Stomach (tissue), 9 donors: ENCODE results near the gene LENEP. TPM values are rescaled to one million over a fixed set of nuclear protein-coding genes. Genes with fewer than 3 reads are reported as not detected.

Experiments
- DNase-seq, 2 donors: peaks; one replicate each; pipeline versions ENCODE4 v3.0.0 to v3.0.0-alpha.2; 2013 to 2019
- H3K27ac ChIP-seq, 5 donors: fragments of 200-600 bp in 4 of 5; sonication (generic) in 4 of 5; one replicate each; pipeline ENCODE4 v1.5.1; 2013 to 2019; ENCODE audit warnings: mild to moderate bottlenecking in 1 of 5, moderate library complexity in 1 of 5
- H3K27me3 ChIP-seq, 3 donors: fragments of 200-600 bp; sonication (generic); one replicate each; pipeline ENCODE4 v1.5.1; 2017 to 2019; ENCODE audit warnings: mixed run types in 1 of 3
- H3K36me3 ChIP-seq, 4 donors: fragments of 200-600 bp; sonication (generic); 1 replicate in 3 of 4; 2 replicates in 1 of 4; pipeline ENCODE4 v1.5.1; 2016 to 2019
- H3K4me1 ChIP-seq, 4 donors: fragments of 200-600 bp; sonication (generic); one replicate each; pipeline ENCODE4 v1.5.1; 2016 to 2019
- H3K4me3 ChIP-seq, 4 donors: fragments of 200-600 bp; sonication (generic) in 3 of 4; one replicate each; pipeline ENCODE4 v1.5.1; 2016 to 2019; ENCODE audit warnings: mild to moderate bottlenecking in 1 of 4
- H3K9me3 ChIP-seq, 4 donors: fragments of 200-600 bp; sonication (generic); one replicate each; pipeline ENCODE4 v1.5.1; 2016 to 2019
- CTCF ChIP-seq, 7 experiments: fragments of 450-650 bp in 4 of 7; fragments of 200-600 bp in 3 of 7; sonication (generic) in 3 of 7; IDR thresholded peaks; one replicate each; pipeline ENCODE4 v1.5.1; 2016 to 2019; ENCODE audit warnings: antibody characterized with exemption in 7 of 7, control low read depth in 2 of 7, mild to moderate bottlenecking in 1 of 7
- EP300 ChIP-seq: sonication (generic); formaldehyde crosslinking; IDR thresholded peaks from one replicate; pipeline ENCODE4 v1.6.1; 2017; ENCODE audit warnings: antibody characterized with exemption
- POLR2A ChIP-seq, 4 donors: fragments of 450-650 bp; IDR thresholded peaks; one replicate each; pipeline ENCODE4 v1.6.1; 2016; ENCODE audit warnings: antibody characterized with exemption in 4 of 4, control low read depth in 2 of 4, mild to moderate bottlenecking in 1 of 4, moderate library complexity in 1 of 4
- POLR2AphosphoS5 ChIP-seq, 3 donors: sonication (generic); formaldehyde crosslinking; IDR thresholded peaks; one replicate each; pipeline ENCODE4 v1.6.1; 2016; ENCODE audit warnings: antibody characterized with exemption in 3 of 3
- WGBS, 5 donors: extraction: QIAGEN DNeasy Blood & Tissue Kit in 3 of 5; methylation state at CpG; one replicate each; pipeline versions ENCODE4 v1.1.5 to v1.1.7; 2013 to 2018; 5-methylcytosine and 5-hydroxymethylcytosine counted together
- intact Hi-C: fragments of 100-400 bp; cut with DNase I; formaldehyde crosslinking; loops from one replicate; pipeline ENCODE4 v1.15.1; 2023; ENCODE audit warnings: low total_unique reads
- polyA plus RNA-seq, 3 donors: library from polyadenylated mRNA; stranded (reverse); fragments of 200-250 nt; gene quantifications; one replicate each; pipeline ENCODE4 v1.2.3, GENCODE V29; 2013
- total RNA-seq, 5 donors: library from RNA; depleted of rRNA; stranded (reverse); fragments of >200 nt; gene quantifications; one replicate each; pipeline versions ENCODE4 v1.1.0 to v1.2.3, GENCODE V29; 2014 to 2016
- donor health status: healthy with polysubstance abuse.
- donor health status: Bipolar disorder and iron deficiency.
- donor health status: healthy.

LENEP gene
- total and polyA plus RNA-seq, 8 donors = 1.1 to 11.6 TPM; not detected in 6

- peaks cover 53 to 86% (median 79%) of the 10 kb centered on the region in 4 donors for H3K4me1 ChIP-seq
- WGBS, 5 donors = 72 to 76% (median 73%) methylated on average over 9 to 16 of the region's 16 CpGs
- no peak overlapping the region for H3K4me3 ChIP-seq
- no peaks in the 10 kb centered on the region for H3K27me3 ChIP-seq
- intact Hi-C loops = loop anchor here (10.0 kb wide), 1 partner anchor 51 kb away; the partner anchor contains the start of gene PYGO2
- peak overlapping the region; percentile 83 to 100 (median 92) for H3K27ac ChIP-seq
- peaks cover 28 to 53% (median 43%) of the 10 kb centered on the region in 4 donors for H3K36me3 ChIP-seq
- peak in 1 of 3 donors; percentile 15 for TF ChIP-seq POLR2AphosphoS5 (IDR thresholded peaks at IDR 0.05)
- no peak for TF ChIP-seq EP300
- TF ChIP-seq CTCF (IDR thresholded peaks at IDR 0.05) = no peak
- no peak for TF ChIP-seq POLR2A (IDR thresholded peaks at IDR 0.05)
- no peaks in the 10 kb centered on the region for H3K9me3 ChIP-seq
- no peak for DNase-seq
These were observed 22.3 kb downstream of the LENEP start for GRCh38 chr1:155015527-155016230.

GRCh38 chr1:155016231-155016831 is 22.9 kb downstream of the LENEP start:
- Histone ChIP-seq H3K27ac (peak overlapping the region; percentile 83 to 100 (median 92)), H3K9me3 (no peaks in the 10 kb centered on the region), H3K4me3 (peak overlapping the region in 1 of 4 donors; percentile 39), H3K4me1 (peaks cover 47 to 79% (median 72%) of the 10 kb centered on the region in 4 donors), H3K36me3 (peaks cover 28 to 47% (median 36%) of the 10 kb centered on the region in 4 donors), H3K27me3 (no peaks in the 10 kb centered on the region)
- WGBS, 5 donors = 59 to 86% (median 69%) methylated on average over 22 to 26 of the region's 26 CpGs
- no peak for DNase-seq
- TF ChIP-seq POLR2AphosphoS5 (IDR thresholded peaks at IDR 0.05) (no peak), CTCF (IDR thresholded peaks at IDR 0.05) (no peak), EP300 (no peak), POLR2A (IDR thresholded peaks at IDR 0.05) (no peak)
- intact Hi-C loops = loop anchor here (10.0 kb wide), 1 partner anchor 52 kb away; the partner anchor contains the start of gene PYGO2

- H3K27me3 ChIP-seq = no peaks in the 10 kb centered on the region
- peak overlapping the region; percentile 39 to 48 (median 45) for H3K4me3 ChIP-seq
- peaks cover 37 to 71% (median 62%) of the 10 kb centered on the region in 4 donors for H3K4me1 ChIP-seq
- DNase-seq = peak; percentile 95 to 97
- TF ChIP-seq POLR2A (IDR thresholded peaks at IDR 0.05) (no peak), POLR2AphosphoS5 (IDR thresholded peaks at IDR 0.05) (peak; percentile 75 to 97 (median 88)), EP300 (peak; percentile 81), CTCF (IDR thresholded peaks at IDR 0.05) (peak in 6 of 7 experiments; percentile 86 to 100 (median 96))
- intact Hi-C loops = loop anchor here (10.0 kb wide), 1 partner anchor 52 kb away; the partner anchor contains the start of gene PYGO2
- H3K36me3 ChIP-seq = peaks cover 28 to 41% (median 34%) of the 10 kb centered on the region in 4 donors
- H3K27ac ChIP-seq = peak overlapping the region; percentile 83 to 100 (median 92)
- H3K9me3 ChIP-seq = no peaks in the 10 kb centered on the region
- 4 to 5% (median 4%) methylated on average over 23 to 49 of the region's 49 CpGs for WGBS, 5 donors
These were observed 23.9 kb downstream of the LENEP start for GRCh38 chr1:155017041-155017945.
